H1 (cell line): ENCODE results near the gene FHL2. TPM values are rescaled to one million over a fixed set of nuclear protein-coding genes. Genes with fewer than 3 reads are reported as not detected.

ENCODE experiments used
- CTCF ChIA-PET: fragments of 300-600 bp; sonication (Branson Sonifier 250); formaldehyde crosslinking; loops from one replicate; lab custom pipeline; 2021; ENCODE audit not compliant: partially characterized antibody; lab: Charles Lee
- POLR2A ChIA-PET: fragments of 300-600 bp; sonication (Branson Sonifier 250); formaldehyde crosslinking; loops from one replicate; lab custom pipeline; 2021; ENCODE audit warnings: inconsistent platforms; ENCODE audit not compliant: partially characterized antibody; lab: Charles Lee
- DNase-seq, 2 experiments: peaks; one replicate each; pipeline versions ENCODE4 v3.0.0 to v3.0.0-alpha.2; 2010 to 2022; ENCODE audit warnings: low spot score in 2 of 2, low read depth in 1 of 2, mixed read lengths in 1 of 2
- FAIRE-seq: peaks from 2 replicates; lab custom pipeline; 2011; peaks lifted over from hg19 to GRCh38; lab: Jason Lieb, UNC
- H2AFZ ChIP-seq: 2 replicates; pipeline ENCODE4 v1.8.1; 2012; ENCODE audit warnings: low read length, inconsistent platforms
- H2AK5ac ChIP-seq: 2 replicates; pipeline ENCODE4 v1.6.1; 2013; ENCODE audit warnings: low read depth, low read length
- H2BK120ac ChIP-seq: replicated peaks from 2 replicates; pipeline ENCODE3; 2013; ENCODE audit warnings: low read depth, low read length, inconsistent platforms
- H2BK12ac ChIP-seq: 2 replicates; pipeline ENCODE4 v1.6.1; 2013; ENCODE audit warnings: low read depth, low read length
- H2BK15ac ChIP-seq: 2 replicates; pipeline ENCODE4 v1.6.1; 2013; ENCODE audit warnings: low read length
- H2BK20ac ChIP-seq: 2 replicates; pipeline ENCODE4 v1.6.1; 2013; ENCODE audit warnings: low read length
- H2BK5ac ChIP-seq: 2 replicates; pipeline ENCODE4 v1.6.1; 2013; ENCODE audit warnings: low read depth, low read length
- H3K14ac ChIP-seq: 2 replicates; pipeline ENCODE4 v1.6.1; 2013; ENCODE audit warnings: inconsistent platforms; ENCODE audit not compliant: insufficient read length
- H3K18ac ChIP-seq: 2 replicates; pipeline ENCODE4 v1.6.1; 2013; ENCODE audit warnings: low read length; ENCODE audit errors: extremely low read depth
- H3K23ac ChIP-seq: 2 replicates; pipeline ENCODE4 v1.6.1; 2013; ENCODE audit warnings: inconsistent platforms; ENCODE audit not compliant: insufficient read length
- H3K23me2 ChIP-seq: 2 replicates; pipeline ENCODE4 v1.6.1; 2013; ENCODE audit warnings: low read depth, low read length
- H3K27ac ChIP-seq: 2 replicates; pipeline ENCODE4 v1.6.1; 2011; ENCODE audit warnings: low read depth, low read length, inconsistent platforms
- H3K27me3 ChIP-seq, 4 experiments: replicated peaks in 1 of 4; 1 replicate in 1 of 4; 2 replicates in 3 of 4; pipeline versions ENCODE4 v1.6.1 to v1.8.1; 2011 to 2013; ENCODE audit warnings: low read length in 3 of 4, mild to moderate bottlenecking in 3 of 4, inconsistent platforms in 2 of 4, mixed read lengths in 2 of 4, moderate library complexity in 1 of 4; ENCODE audit not compliant: control insufficient read depth in 3 of 4, insufficient read depth in 3 of 4; ENCODE audit errors: extremely low read depth in 1 of 4
- H3K36me3 ChIP-seq, 4 experiments: 2 replicates each; pipeline versions ENCODE4 v1.6.1 to v1.8.1; 2011 to 2013; ENCODE audit warnings: mild to moderate bottlenecking in 4 of 4, low read length in 3 of 4, moderate library complexity in 2 of 4, control low read depth in 1 of 4, inconsistent platforms in 1 of 4; ENCODE audit not compliant: insufficient read depth in 4 of 4, control insufficient read depth in 2 of 4
- H3K4ac ChIP-seq: replicated peaks from 2 replicates; pipeline ENCODE3; 2013; ENCODE audit warnings: low read length, low read depth, mixed read lengths, inconsistent platforms; ENCODE audit not compliant: insufficient read length
- H3K4me1 ChIP-seq, 4 experiments: replicated peaks in 1 of 4; 1 replicate in 1 of 4; 2 replicates in 3 of 4; pipeline versions ENCODE4 v1.6.1 to v1.8.1; 2011 to 2013; ENCODE audit warnings: low read length in 3 of 4, inconsistent platforms in 2 of 4, mixed read lengths in 1 of 4; ENCODE audit not compliant: insufficient read depth in 4 of 4, control insufficient read depth in 3 of 4
- H3K4me2 ChIP-seq, 2 experiments: 2 replicates each; pipeline versions ENCODE4 v1.6.1 to v1.8.1; 2011 to 2013; ENCODE audit warnings: low read depth in 2 of 2, low read length in 2 of 2, control low read depth in 1 of 2, inconsistent platforms in 1 of 2, mild to moderate bottlenecking in 1 of 2; ENCODE audit not compliant: insufficient read depth in 1 of 2
- H3K4me3 ChIP-seq, 4 experiments: fragments of 200-600, 300-600 bp in 1 of 4; sonication (generic), shearing (Covaris generic), sonication (Bioruptor Twin) in 1 of 4; 2 replicates each; pipeline versions ENCODE4 v1.5.1 to v1.8.1; 2011 to 2016; ENCODE audit warnings: low read length in 4 of 4, low read depth in 3 of 4, control low read depth in 2 of 4, inconsistent platforms in 2 of 4, mild to moderate bottlenecking in 2 of 4, mixed read lengths in 1 of 4, moderate library complexity in 1 of 4; ENCODE audit not compliant: insufficient read depth in 2 of 4; ENCODE audit errors: extremely low read depth in 1 of 4
- H3K56ac ChIP-seq: replicated peaks from 2 replicates; pipeline ENCODE3; 2013; ENCODE audit warnings: low read depth, mild to moderate bottlenecking, mixed read lengths, low read length, inconsistent platforms; ENCODE audit not compliant: insufficient read length
- H3K79me1 ChIP-seq: 2 replicates; pipeline ENCODE4 v1.6.1; 2013; ENCODE audit warnings: low read depth, low read length, control low read depth
- H3K79me2 ChIP-seq, 2 experiments: 2 replicates each; pipeline versions ENCODE4 v1.6.1 to v1.8.1; 2012 to 2013; ENCODE audit warnings: low read length in 2 of 2, mild to moderate bottlenecking in 2 of 2, inconsistent platforms in 1 of 2; ENCODE audit not compliant: insufficient read depth in 2 of 2, control insufficient read depth in 1 of 2
- H3K9ac ChIP-seq, 4 experiments: replicated peaks in 1 of 4; 1 replicate in 1 of 4; 2 replicates in 3 of 4; pipeline versions ENCODE4 v1.6.1 to v1.8.1; 2011 to 2013; ENCODE audit warnings: low read depth in 3 of 4, low read length in 3 of 4, control low read depth in 2 of 4, mild to moderate bottlenecking in 2 of 4, moderate library complexity in 2 of 4, inconsistent platforms in 1 of 4; ENCODE audit errors: extremely low read depth in 1 of 4
- H3K9me3 ChIP-seq, 2 experiments: 2 replicates each; pipeline versions ENCODE4 v1.6.1 to v1.8.1; 2012 to 2013; ENCODE audit warnings: mild to moderate bottlenecking in 2 of 2, moderate library complexity in 2 of 2, control low read depth in 1 of 2, inconsistent platforms in 1 of 2, low read depth in 1 of 2, low read length in 1 of 2, mixed read lengths in 1 of 2; ENCODE audit not compliant: insufficient read depth in 2 of 2
- H4K20me1 ChIP-seq, 2 experiments: replicated peaks in 1 of 2; 2 replicates each; pipeline versions ENCODE3 to v1.8.1; 2011 to 2013; ENCODE audit warnings: inconsistent platforms in 2 of 2, low read length in 2 of 2, mild to moderate bottlenecking in 1 of 2; ENCODE audit not compliant: insufficient read depth in 2 of 2, control insufficient read depth in 1 of 2
- H4K5ac ChIP-seq: 2 replicates; pipeline ENCODE4 v1.6.1; 2013; ENCODE audit warnings: low read length, low read depth, mixed read lengths, inconsistent platforms; ENCODE audit not compliant: insufficient read length
- H4K8ac ChIP-seq: 2 replicates; pipeline ENCODE4 v1.8.0; 2013; ENCODE audit warnings: mild to moderate bottlenecking, moderate library complexity, low read length, inconsistent platforms; ENCODE audit not compliant: insufficient read depth; ENCODE audit errors: extremely low read depth
- H4K91ac ChIP-seq: replicated peaks from 2 replicates; pipeline ENCODE3; 2013; ENCODE audit warnings: low read length, mixed read lengths, inconsistent platforms; ENCODE audit not compliant: insufficient read length
- E2F6 ChIP-seq: IDR thresholded peaks from 2 replicates; pipeline ENCODE4 v1.6.1; 2012; ENCODE audit warnings: inconsistent platforms
- EGR1 ChIP-seq: IDR thresholded peaks from 2 replicates; pipeline ENCODE4 v1.6.1; 2011; ENCODE audit warnings: low read depth, low read length, borderline replicate concordance
- GABPA ChIP-seq: IDR thresholded peaks from 2 replicates; pipeline ENCODE4 v1.6.1; 2011; ENCODE audit warnings: mild to moderate bottlenecking, low read length, moderate library complexity, borderline replicate concordance; ENCODE audit not compliant: insufficient read depth
- GTF2F1 ChIP-seq: IDR thresholded peaks from 2 replicates; pipeline ENCODE4 v1.6.1; 2012; ENCODE audit warnings: low read depth, low read length, improper control_type of control experiment, borderline replicate concordance
- MAX ChIP-seq: IDR thresholded peaks from 2 replicates; pipeline ENCODE4 v1.6.1; 2012; ENCODE audit warnings: inconsistent platforms
- NRF1 ChIP-seq: IDR thresholded peaks from 2 replicates; pipeline ENCODE4 v1.6.1; 2011; ENCODE audit warnings: mild to moderate bottlenecking, low read depth, low read length, improper control_type of control experiment
- POLR2AphosphoS5 ChIP-seq: IDR thresholded peaks from 2 replicates; pipeline ENCODE4 v1.6.1; 2011; ENCODE audit warnings: low read depth, low read length
- RFX5 ChIP-seq: IDR thresholded peaks from 2 replicates; pipeline ENCODE4 v1.6.1; 2011; ENCODE audit warnings: low read depth, low read length, improper control_type of control experiment, borderline replicate concordance
- RXRA ChIP-seq: IDR thresholded peaks from 2 replicates; pipeline ENCODE4 v1.6.1; 2011; ENCODE audit warnings: low read depth, mild to moderate bottlenecking, low read length, moderate library complexity; ENCODE audit not compliant: insufficient read depth
- SP1 ChIP-seq: IDR thresholded peaks from 2 replicates; pipeline ENCODE4 v1.6.1; 2011; ENCODE audit warnings: low read depth, low read length
- SP4 ChIP-seq: IDR thresholded peaks from 2 replicates; pipeline ENCODE4 v1.6.1; 2012; ENCODE audit warnings: low read length, inconsistent platforms
- SRF ChIP-seq: IDR thresholded peaks from 2 replicates; pipeline ENCODE4 v1.6.1; 2011; ENCODE audit warnings: mild to moderate bottlenecking, low read depth, low read length, moderate library complexity
- SUZ12 ChIP-seq: fragments of 200-600 bp; sonication (generic); IDR thresholded peaks from 2 replicates; pipeline ENCODE4 v1.6.1; 2012; ENCODE audit warnings: mild to moderate bottlenecking, inconsistent platforms, low read length, moderate library complexity, mixed read lengths
- TAF7 ChIP-seq: optimal IDR thresholded peaks from 2 replicates; pipeline ENCODE3; 2011; ENCODE audit warnings: low read depth, mild to moderate bottlenecking, inconsistent platforms, low read length, moderate library complexity, borderline replicate concordance
- WGBS, 2 experiments: shearing (Covaris generic) in 1 of 2; methylation state at CpG; one replicate each; pipeline versions ENCODE4 v1.1.6 to v1.1.7; 2013 to 2015; ENCODE audit warnings: low lambda C conversion rate in 2 of 2, mixed read lengths in 2 of 2, inconsistent platforms in 1 of 2, low coverage in 1 of 2, missing lambda C conversion rate in 1 of 2; ENCODE audit not compliant: insufficient replicate concordance in 2 of 2, insufficient coverage in 1 of 2, insufficient read length in 1 of 2; ENCODE audit errors: extremely low coverage in 1 of 2, missing lambda C conversion rate in 1 of 2; 5-methylcytosine and 5-hydroxymethylcytosine counted together
- polyA plus RNA-seq, 7 experiments: library from polyadenylated mRNA; depleted of rRNA in 3 of 7; stranded (reverse) in 5 of 7; unstranded in 2 of 7; fragments of >200 nt in 5 of 7; fragments of 200-250 nt in 2 of 7; gene quantifications; 1 replicate in 5 of 7; 2 replicates in 1 of 7; 4 replicates in 1 of 7; pipeline versions ENCODE4 v1.2.1 to v1.2.3, GENCODE V29; 2011 to 2013; ENCODE audit warnings: missing spikeins in 2 of 7, mixed read lengths in 2 of 7
- total RNA-seq: library from RNA; stranded (reverse); fragmentation: NEBNext Ultra II Directional; extraction: Animal tissue kit (Norgen Biotek cat#: 25700); gene quantifications from 2 replicates; pipeline ENCODE4 v1.2.1, GENCODE V29; 2021

The FHL2 gene
- total and polyA plus RNA-seq, 2 of the 8 experiments (the other 6 are each of a cell fraction or from before 2014, with no cell fraction given), result 33.2 to 64.3 TPM

- Histone ChIP-seq H3K9me3 (no peaks in the 10 kb centered on the region), H2BK20ac (no peak overlapping the region), H3K18ac (no peak overlapping the region), H4K91ac (no peak overlapping the region), H3K79me1 (no peaks in the 10 kb centered on the region), H2AFZ (no peak overlapping the region), H3K79me2 (no peaks in the 10 kb centered on the region), H2BK12ac (no peak overlapping the region), H3K4me2 (no peak overlapping the region), H4K20me1 (no peaks in the 10 kb centered on the region), H3K9ac (no peak overlapping the region), H3K27ac (no peak overlapping the region), H3K14ac (no peak overlapping the region), H3K27me3 (no peaks in the 10 kb centered on the region), H3K4me3 (no peak overlapping the region), H3K4ac (no peak overlapping the region), H2AK5ac (no peak overlapping the region), H4K8ac (no peak overlapping the region), H2BK5ac (no peak overlapping the region), H3K23ac (no peak overlapping the region), H2BK120ac (no peak overlapping the region), H3K36me3 (peaks cover 0 to 16% (median 0%) of the 10 kb centered on the region in 4 experiments; a peak in 4 of 8 replicates), H4K5ac (no peak overlapping the region), H2BK15ac (no peak overlapping the region), H3K56ac (no peak overlapping the region), H3K23me2 (no peaks in the 10 kb centered on the region), H3K4me1 (no peaks in the 10 kb centered on the region; a peak in 2 of 7 replicates)
- POLR2A ChIA-PET, result interaction anchor here (0.6 to 1.8 kb wide), 2 partner anchors 11 to 25 kb away, joined by 3 to 6 read pairs; partner anchors contain the start of gene FHL2
- WGBS, 2 experiments, result 93% methylated on average over 9 of the region's 9 CpGs; no CpG with 5 or more reads in 1 of the 2 experiments
- CTCF ChIA-PET, result interaction anchor here (0.8 to 6.6 kb wide), 2 partner anchors 80 to 147 kb away, joined by 3 to 67 read pairs; no protein-coding TSS in a partner anchor
- DNase-seq (no peak), FAIRE-seq (no peak)
- TF ChIP-seq MAX, result no peak
- no peak for TF ChIP-seq POLR2AphosphoS5
- no peak for TF ChIP-seq GABPA
- TF ChIP-seq EGR1, result no peak
- TF ChIP-seq SP4, result no peak
- TF ChIP-seq GTF2F1, result no peak
- TF ChIP-seq SP1, result no peak
- no peak for TF ChIP-seq SUZ12
- TF ChIP-seq NRF1, result no peak
- TF ChIP-seq RFX5, result no peak
- no peak for TF ChIP-seq TAF7
- no peak for TF ChIP-seq RXRA
- no peak for TF ChIP-seq E2F6
- TF ChIP-seq SRF, result no peak
Measured at GRCh38 chr2:105373344-105373781, 25.5 kb downstream of the FHL2 start.
